ENCODE data around the gene RGMA.
"Not testable (repeated sequence)": the region's sequence is repeated elsewhere in the genome, so short reads cannot be mapped to it uniquely, and the experiment has no call there.

DNA sequence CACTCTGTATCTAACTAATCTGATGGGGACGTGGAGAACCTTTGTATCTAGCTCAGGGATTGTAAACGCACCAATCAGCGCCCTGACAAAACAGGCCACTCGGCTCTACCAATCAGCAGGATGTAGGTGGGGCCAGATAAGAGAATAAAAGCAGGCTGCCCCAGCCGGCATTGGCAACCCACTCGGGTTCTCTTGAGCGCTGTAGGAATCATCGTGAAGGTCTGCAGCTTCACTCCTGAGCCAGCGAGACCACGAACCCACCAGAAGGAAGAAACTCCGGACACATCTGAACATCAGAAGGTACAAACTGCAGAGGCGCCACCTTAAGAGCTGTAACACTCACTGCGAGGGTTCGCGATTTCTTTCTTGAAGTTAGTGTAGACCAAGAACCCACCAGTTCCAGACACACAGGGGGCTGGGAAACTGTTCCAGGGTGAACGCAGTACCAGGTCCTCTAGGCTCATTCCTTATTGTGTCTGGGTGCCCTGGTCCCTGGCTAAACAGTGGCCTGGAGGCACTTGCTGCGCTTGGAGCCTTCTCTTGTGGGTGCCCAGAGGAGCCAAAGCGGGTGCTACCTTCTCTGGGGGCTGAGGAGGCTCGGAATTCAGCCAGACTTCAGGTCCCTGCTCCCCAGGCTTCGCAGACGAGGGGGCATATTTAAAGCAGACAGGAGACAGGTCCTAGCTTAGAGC is 56.4 kb downstream of the RGMA start:
- not testable (repeated sequence) for TF ChIP-seq POLR2AphosphoS5, EP300, POLR2A (IDR thresholded peaks at IDR 0.05)
- TF ChIP-seq, protein P1, sequence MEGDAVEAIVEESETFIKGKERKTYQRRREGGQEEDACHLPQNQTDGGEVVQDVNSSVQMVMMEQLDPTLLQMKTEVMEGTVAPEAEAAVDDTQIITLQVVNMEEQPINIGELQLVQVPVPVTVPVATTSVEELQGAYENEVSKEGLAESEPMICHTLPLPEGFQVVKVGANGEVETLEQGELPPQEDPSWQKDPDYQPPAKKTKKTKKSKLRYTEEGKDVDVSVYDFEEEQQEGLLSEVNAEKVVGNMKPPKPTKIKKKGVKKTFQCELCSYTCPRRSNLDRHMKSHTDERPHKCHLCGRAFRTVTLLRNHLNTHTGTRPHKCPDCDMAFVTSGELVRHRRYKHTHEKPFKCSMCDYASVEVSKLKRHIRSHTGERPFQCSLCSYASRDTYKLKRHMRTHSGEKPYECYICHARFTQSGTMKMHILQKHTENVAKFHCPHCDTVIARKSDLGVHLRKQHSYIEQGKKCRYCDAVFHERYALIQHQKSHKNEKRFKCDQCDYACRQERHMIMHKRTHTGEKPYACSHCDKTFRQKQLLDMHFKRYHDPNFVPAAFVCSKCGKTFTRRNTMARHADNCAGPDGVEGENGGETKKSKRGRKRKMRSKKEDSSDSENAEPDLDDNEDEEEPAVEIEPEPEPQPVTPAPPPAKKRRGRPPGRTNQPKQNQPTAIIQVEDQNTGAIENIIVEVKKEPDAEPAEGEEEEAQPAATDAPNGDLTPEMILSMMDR (IDR thresholded peaks at IDR 0.05) = not testable (repeated sequence)
